Natural killer cell (primary cell): ENCODE results near the gene SCMH1. TPM values are rescaled to one million over a fixed set of nuclear protein-coding genes. Genes with fewer than 3 reads are reported as not detected.

Experiments used
- ATAC-seq, 3 donors: fragments of 150-1000 bp in 2 of 3; fragments of 200-7000 bp in 1 of 3; cut with Tn5 transposase; 1 replicate in 1 of 3; 2 replicates in 2 of 3; pipeline ENCODE4 v1.10.0; 2021; ENCODE audit warnings: mild to moderate bottlenecking in 2 of 3, moderate library complexity in 2 of 3
- DNase-seq, 2 donors: peaks; one replicate each; pipeline versions ENCODE4 v3.0.0 to v3.0.0-alpha.2; 2013 to 2021; ENCODE audit warnings: mixed read lengths in 1 of 2
- H3K27ac ChIP-seq: one replicate; pipeline ENCODE4 v1.5.1; 2013; ENCODE audit warnings: mild to moderate bottlenecking, low read length
- H3K27me3 ChIP-seq: one replicate; pipeline ENCODE4 v1.6.1; 2013; ENCODE audit warnings: low read length; ENCODE audit not compliant: control insufficient read depth, insufficient read depth
- H3K36me3 ChIP-seq: one replicate; pipeline ENCODE4 v1.6.1; 2013; ENCODE audit warnings: low read length; ENCODE audit not compliant: control insufficient read depth, insufficient read depth
- H3K4me1 ChIP-seq: one replicate; pipeline ENCODE4 v1.6.1; 2013; ENCODE audit warnings: low read length; ENCODE audit not compliant: control insufficient read depth, insufficient read depth
- H3K4me3 ChIP-seq: one replicate; pipeline ENCODE4 v1.5.1; 2013; ENCODE audit warnings: low read length
- H3K9me3 ChIP-seq: one replicate; pipeline ENCODE4 v1.6.1; 2013; ENCODE audit warnings: low read length; ENCODE audit not compliant: control insufficient read depth, insufficient read depth
- H3K27ac Mint-ChIP-seq, 2 donors: one replicate each; pipeline ENCODE4 v1.8.0; 2022; ENCODE audit warnings: mild to moderate bottlenecking in 2 of 2, mixed read lengths in 2 of 2, moderate library complexity in 1 of 2
- H3K27me3 Mint-ChIP-seq, 2 donors: one replicate each; pipeline ENCODE4 v1.8.0; 2022; ENCODE audit warnings: low read depth in 2 of 2, mixed read lengths in 2 of 2
- H3K36me3 Mint-ChIP-seq: one replicate; pipeline ENCODE4 v1.8.0; 2022; ENCODE audit warnings: mixed read lengths
- H3K4me1 Mint-ChIP-seq, 2 donors: one replicate each; pipeline ENCODE4 v1.8.0; 2022; ENCODE audit warnings: mixed read lengths in 2 of 2
- H3K4me3 Mint-ChIP-seq: one replicate; pipeline ENCODE4 v1.8.0; 2022; ENCODE audit warnings: mild to moderate bottlenecking, moderate library complexity, mixed read lengths
- H3K9me3 Mint-ChIP-seq, 2 donors: one replicate each; pipeline ENCODE4 v1.8.0; 2022; ENCODE audit warnings: mixed read lengths in 2 of 2
- CTCF ChIP-seq: fragments of 200-600 bp; IDR thresholded peaks from one replicate; pipeline ENCODE4 v1.8.0; 2022; ENCODE audit warnings: antibody characterized with exemption
- WGBS: methylation state at CpG from one replicate; pipeline ENCODE4 v1.1.7; 2013; ENCODE audit warnings: missing lambda C conversion rate; ENCODE audit not compliant: insufficient coverage; 5-methylcytosine and 5-hydroxymethylcytosine counted together
- intact Hi-C: fragments of 100-400 bp; cut with micrococcal nuclease; formaldehyde crosslinking; loops from one replicate; pipeline ENCODE4 v1.14.2; 2022
- total RNA-seq, 4 donors: library from RNA; stranded (reverse); fragments of 120-200 nt in 1 of 4; gene quantifications; one replicate each; pipeline versions ENCODE4 v1.2.3 to v1.2.4, GENCODE V29; 2013 to 2022

Gene SCMH1
- total RNA-seq, 3 donors from 2014 or later (not counting 1 experiment from before 2014, with no cell fraction given): 8.3 to 10.2 (median 9.1) TPM

GRCh38 chr1:41103766-41104165 lies 138.3 kb downstream of the SCMH1 start:
- H3K4me1 Mint-ChIP-seq: no peaks in the 10 kb centered on the region
- WGBS: 83% methylated on average over 4 of the region's 4 CpGs
- no peak overlapping the region for H3K27ac Mint-ChIP-seq
- intact Hi-C loops: no loop called here
- ATAC-seq (no peak), DNase-seq (no peak)
- Histone ChIP-seq H3K4me1 (no peaks in the 10 kb centered on the region), H3K9me3 (no peaks in the 10 kb centered on the region), H3K27ac (no peak overlapping the region), H3K4me3 (no peak overlapping the region), H3K36me3 (no peaks in the 10 kb centered on the region), H3K27me3 (no peaks in the 10 kb centered on the region)
- no peak overlapping the region for H3K4me3 Mint-ChIP-seq
- no peaks in the 10 kb centered on the region for H3K36me3 Mint-ChIP-seq
- H3K27me3 Mint-ChIP-seq: no peaks in the 10 kb centered on the region
- TF ChIP-seq CTCF: no peak
- H3K9me3 Mint-ChIP-seq: no peaks in the 10 kb centered on the region

- Mint-ChIP-seq H3K36me3 (no peaks in the 10 kb centered on the region), H3K27me3 (no peaks in the 10 kb centered on the region), H3K27ac (no peak overlapping the region), H3K9me3 (no peaks in the 10 kb centered on the region), H3K4me3 (no peak overlapping the region), H3K4me1 (no peaks in the 10 kb centered on the region)
- Histone ChIP-seq H3K36me3 (no peaks in the 10 kb centered on the region), H3K27me3 (no peaks in the 10 kb centered on the region), H3K27ac (no peak overlapping the region), H3K4me3 (no peak overlapping the region), H3K4me1 (no peaks in the 10 kb centered on the region), H3K9me3 (no peaks in the 10 kb centered on the region)
- 100% methylated on average over 1 of the region's 1 CpG for WGBS
- intact Hi-C loops: no loop called here
- TF ChIP-seq CTCF: no peak
- DNase-seq: no peak
- no peak for ATAC-seq
Measured at GRCh38 chr1:41102653-41103052, 139.5 kb downstream of the SCMH1 start.

- Histone ChIP-seq H3K27me3 (no peaks in the 10 kb centered on the region), H3K4me3 (no peak overlapping the region), H3K9me3 (no peaks in the 10 kb centered on the region), H3K36me3 (no peaks in the 10 kb centered on the region), H3K27ac (no peak overlapping the region), H3K4me1 (no peaks in the 10 kb centered on the region)
- 100% methylated on average over 1 of the region's 2 CpGs for WGBS
- ATAC-seq (no peak), DNase-seq (no peak)
- no peak for TF ChIP-seq CTCF
- Mint-ChIP-seq H3K4me1 (no peaks in the 10 kb centered on the region), H3K27me3 (no peaks in the 10 kb centered on the region), H3K4me3 (no peak overlapping the region), H3K27ac (no peak overlapping the region), H3K36me3 (no peaks in the 10 kb centered on the region), H3K9me3 (no peaks in the 10 kb centered on the region)
- intact Hi-C loops: no loop called here
Measured at GRCh38 chr1:41101950-41102607, 140.0 kb downstream of the SCMH1 start.

GRCh38 chr1:41101076-41101475 lies 141.0 kb downstream of the SCMH1 start:
- Mint-ChIP-seq H3K36me3 (no peaks in the 10 kb centered on the region), H3K9me3 (no peaks in the 10 kb centered on the region), H3K4me3 (no peak overlapping the region), H3K4me1 (no peaks in the 10 kb centered on the region), H3K27ac (no peak overlapping the region), H3K27me3 (no peaks in the 10 kb centered on the region)
- Histone ChIP-seq H3K36me3 (no peaks in the 10 kb centered on the region), H3K4me1 (no peaks in the 10 kb centered on the region), H3K27ac (no peak overlapping the region), H3K27me3 (no peaks in the 10 kb centered on the region), H3K4me3 (no peak overlapping the region), H3K9me3 (no peaks in the 10 kb centered on the region)
- intact Hi-C loops: no loop called here
- 100% methylated on average over 1 of the region's 1 CpG for WGBS
- ATAC-seq: no peak
- no peak for DNase-seq
- no peak for TF ChIP-seq CTCF
